Stimulated activated CD8-positive, alpha-beta memory T cell treated with anti-CD3 and anti-CD28 coated beads, Interleukin-15, amount 100 ng/mL, for 48 hours (primary cell): ENCODE measurements around the gene EIF4B.
"Not testable (repeated sequence)": the region's sequence is repeated elsewhere in the genome, so short reads cannot be mapped to it uniquely, and the experiment has no call there.

Experiments used
- DNase-seq, 2 donors: peaks; one replicate each; pipeline ENCODE4 v3.0.0-alpha.2; 2020; ENCODE audit warnings: low read depth in 2 of 2

EIF4B gene

DNA sequence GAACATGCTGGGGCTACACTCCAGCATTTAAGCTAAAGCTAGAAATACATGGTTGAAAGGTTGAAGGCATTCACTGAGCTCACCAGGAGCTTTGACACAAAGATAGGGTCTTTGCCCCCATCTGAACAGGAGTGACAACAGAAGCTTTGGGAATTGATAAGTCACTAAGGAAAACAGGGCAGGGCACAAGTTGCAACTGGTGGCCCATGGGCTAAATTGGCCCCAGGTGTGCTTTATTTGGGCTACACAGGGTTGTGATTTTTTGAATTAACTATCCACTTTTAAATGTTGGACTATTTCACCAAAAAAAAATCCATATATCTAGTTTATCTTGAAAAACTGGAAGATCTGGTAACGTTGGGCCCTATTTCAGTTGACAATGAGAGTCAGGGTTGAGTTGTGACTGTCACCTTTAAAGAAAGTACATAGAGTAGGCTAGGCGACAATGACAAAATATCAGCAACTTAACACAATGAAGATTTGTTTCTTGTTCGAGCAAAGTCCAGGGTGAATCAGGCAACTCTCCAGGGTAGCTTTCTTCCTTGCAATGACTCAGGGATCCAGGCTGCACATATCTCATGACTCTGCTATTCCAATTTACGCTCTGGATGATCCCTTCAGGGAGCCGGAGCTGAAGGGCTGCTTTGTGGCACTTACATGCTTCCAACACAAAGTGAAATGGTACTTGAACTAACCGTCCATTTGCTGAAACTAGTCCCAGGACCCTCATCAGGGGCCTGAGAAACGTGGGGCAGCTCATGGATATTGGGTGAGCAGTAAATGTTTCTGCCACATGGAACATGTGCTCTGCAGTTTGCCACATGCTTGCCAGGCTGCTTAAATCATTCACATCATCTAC lies 13.3 kb upstream of the EIF4B start:
- no peak for DNase-seq

DNA sequence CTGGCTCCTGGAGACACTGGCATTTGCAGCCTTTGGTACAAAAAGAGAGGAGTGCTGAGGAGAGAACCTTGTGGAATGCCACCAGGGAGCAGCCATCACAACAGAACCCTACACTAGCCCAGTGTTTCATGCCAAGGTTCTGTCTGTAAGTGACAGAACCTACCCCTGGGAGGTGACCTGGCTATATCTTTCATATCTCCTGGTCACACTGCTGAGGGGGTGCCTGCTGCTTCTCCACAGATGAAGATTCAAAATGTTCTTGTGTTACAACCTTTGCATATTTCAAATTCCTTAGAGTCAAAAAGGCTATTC lies 12.7 kb upstream of the EIF4B start:
- DNase-seq = no peak

DNA sequence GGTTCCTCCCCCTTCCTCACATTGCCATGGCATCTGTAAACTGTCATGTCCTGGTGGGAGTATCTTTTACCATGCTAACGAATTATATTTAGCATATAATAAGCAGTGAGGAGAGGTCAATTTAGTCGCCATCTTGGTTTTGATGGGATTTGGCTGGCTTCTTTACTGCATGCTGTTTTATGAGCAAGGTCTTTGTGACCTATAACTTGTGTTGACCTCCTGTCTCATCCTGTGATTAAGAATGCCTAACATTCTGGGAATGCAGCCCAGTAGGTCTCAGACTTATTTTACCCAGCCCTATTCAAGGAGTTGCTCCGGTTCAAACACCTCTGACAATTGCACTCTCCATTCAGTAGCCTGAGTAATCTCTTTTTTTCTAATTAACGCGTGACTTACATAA lies 2.1 kb upstream of the EIF4B start:
- DNase-seq = no peak

DNA sequence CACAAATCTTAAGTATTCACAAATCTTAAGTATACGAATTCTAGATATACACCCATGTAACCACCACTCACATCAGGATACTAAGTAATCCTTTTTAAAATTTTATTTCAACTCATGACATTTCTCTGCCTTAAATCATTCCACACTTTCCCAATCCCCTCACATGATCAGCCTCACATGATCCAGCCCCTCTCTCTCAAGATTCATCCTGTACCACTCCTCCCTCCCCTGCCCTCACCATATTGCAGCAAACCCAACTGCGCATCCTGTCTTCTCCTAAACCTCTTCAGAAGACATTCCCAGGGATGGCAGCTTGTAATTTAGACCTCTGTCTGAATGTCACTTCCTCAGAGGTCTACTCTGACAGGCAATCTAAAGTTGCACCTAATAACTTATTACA lies 1.7 kb upstream of the EIF4B start:
- no peak for DNase-seq

DNA sequence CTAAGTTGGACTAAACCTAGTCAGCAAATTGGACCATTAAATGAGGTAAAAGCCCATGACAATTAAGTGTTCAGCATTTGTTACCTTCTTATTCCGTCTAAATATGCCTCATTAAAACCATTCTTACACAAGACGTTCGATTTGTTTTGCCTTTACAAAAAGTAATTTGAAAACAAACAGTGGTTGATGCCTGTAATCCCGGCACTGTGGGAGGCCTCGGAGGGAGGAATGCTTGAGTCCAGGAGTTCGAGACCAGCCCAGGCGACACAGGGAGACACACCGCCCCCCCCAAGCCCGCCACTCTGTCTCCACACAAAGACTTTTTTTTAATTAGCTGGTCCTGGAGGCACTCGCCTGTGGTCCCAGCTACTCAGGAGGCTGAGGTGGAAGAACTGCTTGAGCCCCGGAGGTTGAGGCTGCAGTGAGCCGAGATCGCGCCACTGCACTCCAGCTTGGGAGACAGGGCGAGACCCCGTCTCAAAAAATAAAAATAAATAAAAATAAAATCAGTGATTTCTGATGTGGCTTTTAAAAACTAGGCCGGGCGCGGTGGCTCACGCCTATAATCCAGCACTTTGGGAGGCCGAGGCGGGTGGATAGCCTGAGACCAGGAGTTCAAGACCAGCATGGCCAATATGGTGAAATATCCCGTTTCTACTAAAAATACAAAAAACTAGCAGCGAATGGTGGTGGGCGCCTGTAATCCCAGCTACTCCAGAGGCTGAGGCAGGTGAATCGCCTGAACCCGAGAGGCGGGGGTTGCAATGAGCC lies 856 bp upstream of the EIF4B start:
- no peak for DNase-seq

DNA sequence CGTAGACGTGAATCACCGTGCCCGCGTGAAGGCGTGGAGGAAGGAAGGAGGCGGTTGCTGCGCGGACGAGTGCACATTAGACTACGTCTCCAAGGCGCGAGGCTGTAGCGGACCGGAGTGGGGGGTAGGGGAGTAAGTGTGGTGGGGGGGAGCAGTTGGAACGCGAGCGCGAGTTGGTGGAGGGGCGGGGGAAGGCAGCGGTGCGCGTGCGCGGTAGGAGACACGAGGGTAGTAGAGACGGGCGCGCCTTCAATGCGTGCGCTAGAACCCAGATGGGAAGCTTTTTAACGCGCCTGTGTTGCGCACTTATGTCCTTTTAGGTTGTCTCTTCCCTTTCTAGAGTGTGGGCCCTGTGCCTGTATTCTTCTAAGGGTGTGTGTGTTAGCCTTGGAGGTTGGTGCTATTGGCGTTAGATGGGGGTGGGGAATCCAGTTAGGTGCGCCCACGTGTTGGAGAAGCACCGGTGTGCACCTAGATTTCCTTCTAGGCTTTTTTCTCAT lies 604 bp downstream of the EIF4B start:
- DNase-seq = peak; percentile 71 to 73

DNA sequence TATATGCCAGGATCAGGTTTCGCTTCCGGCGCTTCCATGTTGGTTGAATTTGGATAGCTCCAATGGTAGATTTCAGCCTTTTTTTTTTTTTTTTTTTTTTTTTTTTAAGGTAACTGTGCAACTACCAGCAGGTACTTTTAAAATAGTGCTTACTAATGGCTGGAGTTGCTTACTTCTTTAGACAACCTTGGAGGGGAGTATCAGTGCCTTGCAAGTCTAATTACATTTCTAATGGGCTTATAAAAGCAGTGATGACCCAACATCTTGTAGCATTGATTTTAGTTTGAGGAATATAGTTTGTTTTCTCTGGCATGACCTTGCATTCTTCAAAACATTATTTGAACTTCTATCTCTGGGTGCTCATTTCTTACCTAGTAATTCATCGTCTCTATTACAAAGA lies 1.1 kb downstream of the EIF4B start:
- no peak for DNase-seq

DNA sequence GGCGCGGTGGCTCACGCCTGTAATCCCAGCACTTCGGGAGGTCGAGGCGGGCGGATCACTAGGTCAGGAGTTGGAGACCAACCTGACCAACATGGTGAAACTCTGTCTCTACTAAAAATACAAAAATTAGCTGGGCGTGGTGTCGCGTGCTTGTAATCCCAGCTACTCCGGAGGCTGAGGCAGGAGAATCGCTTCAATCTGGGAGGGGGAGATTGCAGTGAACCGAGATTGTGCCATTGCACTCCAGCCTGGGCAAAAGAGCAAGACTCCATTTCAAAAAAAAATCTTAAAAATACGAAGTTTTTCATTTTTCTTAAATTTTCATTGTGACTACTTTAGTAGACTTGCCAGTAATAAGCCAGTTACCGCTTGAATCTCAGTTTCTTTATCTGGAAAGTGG lies 2.5 kb downstream of the EIF4B start:
- not testable (repeated sequence) for DNase-seq

DNA sequence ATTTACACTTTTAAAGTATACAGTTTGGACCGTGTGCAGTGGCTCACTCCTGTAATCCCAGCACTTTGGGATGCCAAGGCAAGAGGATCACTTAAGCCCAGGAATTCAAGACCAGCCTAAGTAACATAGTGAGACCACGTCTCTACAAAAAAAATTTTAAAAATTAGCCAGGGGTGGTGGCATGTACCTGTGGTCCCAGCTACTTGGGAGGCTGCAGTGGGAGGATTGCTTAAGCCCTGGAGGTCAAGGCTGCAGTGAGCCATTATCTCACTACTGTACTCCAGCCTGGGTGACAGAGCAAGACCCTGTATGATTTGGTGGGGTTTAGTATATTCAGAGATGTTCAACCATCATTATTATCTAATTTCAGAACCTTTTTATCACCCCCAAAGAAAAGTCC lies 4.7 kb downstream of the EIF4B start:
- DNase-seq = no peak

DNA sequence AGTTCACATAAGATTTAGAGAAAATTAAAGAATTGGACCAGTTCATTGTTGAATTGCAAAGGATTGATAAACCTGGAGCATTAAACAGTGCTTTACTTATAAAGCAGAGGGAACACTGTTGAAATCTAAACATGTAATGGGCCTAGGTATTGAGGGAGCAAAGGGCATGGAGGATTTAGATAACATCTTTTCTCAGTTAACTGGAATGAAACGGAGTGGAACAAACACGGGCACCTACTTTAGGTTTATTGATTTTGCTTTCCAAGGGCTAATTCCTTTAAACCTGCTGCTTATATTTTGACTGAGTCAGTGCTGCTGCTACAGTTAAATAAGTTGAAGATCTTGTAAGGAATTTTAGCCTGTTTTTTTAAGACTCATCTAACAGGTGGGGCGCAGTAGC lies 5.6 kb downstream of the EIF4B start:
- no peak for DNase-seq

DNA sequence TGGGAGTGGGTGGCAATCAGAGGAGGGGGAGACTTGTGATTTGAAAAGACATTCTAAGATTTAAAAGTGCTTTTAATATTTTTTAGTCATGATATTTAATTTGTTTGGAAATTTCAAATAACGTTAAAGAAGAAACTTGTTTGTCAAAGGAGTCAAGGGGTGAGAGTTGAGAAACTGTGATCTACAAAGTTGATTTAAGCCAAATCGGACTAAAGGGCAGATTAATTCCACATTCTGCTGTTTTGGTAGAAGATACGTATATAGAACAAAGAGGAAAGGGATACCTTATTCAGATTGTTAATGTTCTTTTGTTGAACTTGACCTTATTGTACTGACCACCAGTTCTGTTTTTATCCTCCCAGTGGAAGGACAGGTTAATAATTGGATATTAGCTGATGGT lies 6.7 kb downstream of the EIF4B start:
- DNase-seq = no peak

DNA sequence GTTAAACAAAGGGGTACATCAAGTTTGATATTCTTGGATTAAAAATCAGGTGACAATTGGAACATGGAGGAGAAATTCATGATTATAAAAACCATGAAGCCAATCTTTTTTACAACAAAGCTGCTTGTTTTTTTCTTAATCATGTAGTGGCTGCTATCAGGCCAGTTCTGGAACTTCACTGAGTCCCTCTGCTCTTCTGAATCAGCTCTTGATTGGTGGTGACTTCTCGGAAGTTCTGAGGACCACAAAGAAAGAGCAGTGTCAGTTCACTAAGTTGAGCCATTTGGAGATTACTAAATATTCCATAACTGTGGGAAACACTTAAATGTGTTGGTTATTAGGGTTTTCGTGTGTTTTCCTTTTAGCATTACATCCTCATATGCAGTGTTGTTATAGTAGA lies 8.5 kb downstream of the EIF4B start:
- DNase-seq = no peak

DNA sequence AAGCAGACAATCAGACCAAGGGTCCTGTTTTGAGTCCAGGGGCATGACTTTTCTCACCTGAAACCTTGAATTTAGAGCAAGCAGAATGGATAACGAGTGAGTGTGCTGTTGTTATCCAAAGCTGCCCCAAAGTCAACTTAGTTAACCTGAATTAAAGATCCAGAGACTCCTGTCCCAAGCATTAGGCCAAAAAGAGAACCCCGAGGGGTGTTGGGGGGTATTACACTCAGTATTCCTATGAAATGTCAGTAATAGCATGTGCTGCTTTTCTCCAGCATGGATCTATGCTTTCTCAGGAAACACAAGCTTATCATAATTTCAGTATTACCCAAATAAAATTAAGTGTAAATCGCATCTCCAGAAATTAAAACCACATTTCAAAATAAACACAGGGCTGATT lies 19.0 kb downstream of the EIF4B start:
- no peak for DNase-seq

DNA sequence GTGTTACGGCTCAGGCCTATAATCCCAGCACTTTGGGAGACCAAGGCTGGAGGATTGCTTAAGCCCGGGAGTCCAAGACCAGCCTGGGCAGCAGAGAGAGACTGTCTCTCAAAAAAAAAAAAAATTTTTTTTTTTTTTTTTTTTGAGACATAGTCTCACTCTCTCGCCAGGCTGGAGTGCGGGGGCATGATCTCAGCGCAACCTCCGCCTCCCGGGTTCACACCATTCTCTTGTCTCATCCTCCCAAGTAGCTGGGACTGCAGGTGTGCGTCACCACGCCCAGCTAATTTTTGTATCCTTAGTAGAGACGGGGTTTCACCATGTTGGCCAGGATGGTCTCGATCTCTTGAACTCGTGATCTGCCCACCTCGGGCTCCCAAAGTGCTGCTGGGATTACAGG lies 20.8 kb downstream of the EIF4B start:
- DNase-seq = not testable (repeated sequence)

DNA sequence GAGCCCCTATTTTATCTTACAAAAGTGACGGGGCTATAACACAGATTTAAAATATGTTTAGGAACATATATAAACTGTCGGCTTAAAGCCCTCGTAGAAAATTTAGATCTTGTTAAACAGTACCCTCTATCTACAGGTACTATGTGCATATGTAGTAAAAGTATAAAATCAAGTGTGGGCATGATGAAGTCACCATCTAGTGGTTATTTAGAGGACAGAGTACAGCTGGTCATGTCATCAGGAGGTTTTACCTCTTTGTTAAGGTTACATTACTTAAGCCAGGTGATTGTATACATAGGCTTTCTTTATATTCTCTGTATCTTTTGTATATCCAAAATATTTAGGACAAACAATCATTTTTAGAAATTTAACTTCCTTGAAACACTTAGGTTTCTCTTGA lies 25.4 kb downstream of the EIF4B start:
- DNase-seq = no peak

DNA sequence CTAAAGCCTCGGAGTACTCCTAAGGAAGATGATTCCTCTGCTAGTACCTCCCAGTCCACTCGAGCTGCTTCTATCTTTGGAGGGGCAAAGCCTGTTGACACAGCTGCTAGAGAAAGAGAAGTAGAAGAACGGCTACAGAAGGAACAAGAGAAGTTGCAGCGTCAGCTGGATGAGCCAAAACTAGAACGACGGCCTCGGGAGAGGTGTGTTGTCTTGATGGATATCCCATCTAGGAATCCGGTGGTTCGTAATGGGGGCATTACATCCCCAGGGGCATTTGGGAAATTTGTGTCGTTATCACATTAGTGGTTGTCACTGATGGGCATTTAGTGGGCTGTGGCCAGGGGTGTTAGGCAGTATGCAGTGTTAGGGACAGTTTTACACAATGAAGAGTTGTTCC lies 27.6 kb downstream of the EIF4B start:
- not testable (repeated sequence) for DNase-seq

DNA sequence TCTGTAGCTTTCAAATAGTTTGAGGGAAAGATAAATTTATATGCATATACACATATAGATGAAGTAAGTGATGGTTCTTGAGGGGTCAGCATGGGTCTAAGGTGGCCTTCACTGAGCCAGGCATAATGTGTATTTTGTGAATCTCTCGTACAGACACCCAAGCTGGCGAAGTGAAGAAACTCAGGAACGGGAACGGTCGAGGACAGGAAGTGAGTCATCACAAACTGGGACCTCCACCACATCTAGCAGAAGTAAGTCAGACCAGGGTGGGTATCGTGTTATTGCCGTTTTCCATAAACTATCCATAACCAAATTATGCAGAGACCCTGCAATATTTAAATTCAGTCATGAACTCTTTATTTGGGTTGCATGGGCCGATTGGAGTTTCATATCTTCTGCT lies 28.2 kb downstream of the EIF4B start:
- DNase-seq = no peak

DNA sequence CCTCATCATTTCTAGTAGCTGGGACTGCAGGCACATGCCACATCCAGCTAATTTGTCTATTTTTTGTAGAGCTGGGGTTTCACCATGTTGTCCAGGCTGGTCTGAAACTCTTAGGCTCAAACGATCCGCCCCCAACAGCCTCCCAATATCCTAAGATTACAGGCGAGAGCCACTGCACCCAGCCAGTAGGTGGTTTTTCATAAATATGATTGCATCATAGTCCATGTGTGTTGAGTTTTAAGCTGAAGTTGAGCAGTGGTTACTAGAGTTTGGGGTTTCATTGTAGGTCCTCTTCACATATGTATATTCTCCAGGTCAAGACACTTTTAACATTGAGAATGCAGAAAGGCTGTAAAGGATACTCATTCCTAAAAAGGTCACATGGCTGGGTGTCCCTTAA lies 30.5 kb downstream of the EIF4B start:
- DNase-seq = no peak

DNA sequence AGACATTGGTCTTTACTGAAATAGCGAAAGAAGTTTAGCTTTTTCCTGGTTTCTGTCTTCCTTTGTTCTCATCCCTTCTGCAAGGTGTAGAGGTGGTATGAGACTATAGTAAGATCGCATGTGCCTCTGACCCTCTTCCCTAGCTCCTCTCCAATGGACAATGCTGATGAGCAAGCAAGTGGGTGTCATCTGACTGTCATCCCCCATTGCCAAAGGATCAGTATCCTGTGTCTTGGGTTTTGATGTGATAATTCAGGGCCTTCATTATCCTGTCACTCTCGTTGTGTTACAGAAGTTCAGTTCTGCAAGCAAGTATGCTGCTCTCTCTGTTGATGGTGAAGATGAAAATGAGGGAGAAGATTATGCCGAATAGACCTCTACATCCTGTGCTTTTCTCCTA lies 33.6 kb downstream of the EIF4B start:
- no peak for DNase-seq

DNA sequence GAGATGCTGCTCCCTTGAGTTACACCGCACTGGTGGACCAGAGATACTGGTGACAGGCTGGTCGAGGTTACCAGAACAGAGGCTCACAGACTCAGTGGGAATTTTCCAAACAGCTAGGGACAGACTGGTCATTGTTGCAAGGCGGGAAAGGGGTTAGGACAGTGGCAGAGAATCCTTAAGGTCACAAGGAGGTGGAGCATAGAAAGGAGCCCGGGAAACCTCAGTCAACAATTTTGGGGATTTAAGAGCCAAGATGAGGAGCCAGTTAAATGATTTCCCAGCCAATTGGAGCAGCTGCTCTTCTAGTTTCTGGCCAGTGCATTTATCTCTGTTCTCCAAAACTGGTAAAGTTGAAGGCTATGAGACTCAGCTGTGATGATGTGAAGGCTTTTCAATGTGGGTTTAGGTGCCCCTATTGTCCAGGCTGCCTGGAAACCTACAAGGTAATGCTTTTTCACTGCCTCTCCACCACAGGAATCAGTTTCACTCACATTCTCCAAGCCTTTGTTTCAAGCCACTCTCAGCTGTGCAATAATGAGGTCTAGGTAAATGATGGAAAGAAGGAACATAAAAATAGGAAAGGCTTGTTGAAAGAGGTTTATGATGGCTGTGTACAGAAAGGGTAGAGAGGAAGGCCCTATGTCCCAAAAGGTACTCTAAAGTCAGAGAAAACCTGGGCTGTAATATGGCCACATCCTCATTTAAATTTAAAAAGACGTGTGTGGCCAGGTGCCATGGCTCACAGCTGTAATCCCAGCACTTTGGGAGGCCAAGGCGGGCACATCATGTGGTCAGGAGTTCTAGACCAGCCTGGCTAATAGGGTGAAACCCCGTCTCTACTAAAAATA lies 36.6 kb downstream of the EIF4B start:
- DNase-seq = no peak

DNA sequence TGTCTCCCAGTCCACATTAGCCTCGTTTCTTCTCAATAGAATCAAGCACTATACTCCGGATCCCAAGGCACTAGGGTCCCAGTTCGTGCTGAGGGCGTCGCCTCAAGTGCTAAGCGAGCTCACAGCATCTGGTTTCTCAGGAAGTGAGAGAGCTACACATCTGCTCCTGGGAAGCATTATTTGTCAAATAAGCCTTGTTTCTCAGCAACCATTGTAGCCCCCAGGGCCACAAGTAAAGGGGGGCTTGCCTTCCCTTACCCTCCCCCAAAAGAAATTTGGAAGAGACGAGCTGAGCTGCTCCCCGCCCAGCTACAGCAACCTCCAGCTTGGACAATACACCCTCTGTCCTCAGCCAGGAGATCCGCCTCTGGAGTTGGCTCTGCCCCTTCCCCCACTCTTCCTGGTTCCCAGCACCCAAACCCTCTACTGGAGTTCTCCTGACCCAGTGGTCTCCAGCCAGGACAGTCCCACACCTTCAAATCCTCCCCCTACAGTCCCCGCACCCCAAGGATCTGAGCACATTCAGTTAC lies 37.9 kb downstream of the EIF4B start:
- no peak for DNase-seq
